ENCODE data around the gene NR1D2.

DNA sequence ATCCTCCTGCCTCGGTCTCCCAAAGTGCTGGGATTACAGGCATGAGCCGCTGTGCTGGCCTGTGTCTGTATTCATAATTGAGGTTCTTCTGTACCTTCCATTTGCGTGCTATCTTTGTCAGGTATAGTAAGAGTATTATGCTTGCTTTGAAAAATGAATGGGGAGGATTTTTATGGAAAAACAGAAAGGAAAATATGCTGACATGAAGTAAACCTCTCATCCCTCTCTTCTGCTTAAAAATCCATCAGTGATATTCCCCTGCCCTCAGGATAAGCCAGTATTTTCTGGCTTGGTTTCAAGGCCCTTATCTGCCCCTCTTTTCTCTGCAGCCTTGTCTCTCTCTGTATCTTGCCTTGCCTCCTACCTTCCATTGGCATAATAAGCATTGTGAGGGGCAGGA lies 80.7 kb downstream of the NR1D2 start:
- TF ChIP-seq POLR2A (IDR thresholded peaks at IDR 0.05) (no peak), POLR2AphosphoS5 (IDR thresholded peaks at IDR 0.05) (no peak), EP300 (IDR thresholded peaks at IDR 0.05) (no peak)
- TF ChIP-seq, protein P1, sequence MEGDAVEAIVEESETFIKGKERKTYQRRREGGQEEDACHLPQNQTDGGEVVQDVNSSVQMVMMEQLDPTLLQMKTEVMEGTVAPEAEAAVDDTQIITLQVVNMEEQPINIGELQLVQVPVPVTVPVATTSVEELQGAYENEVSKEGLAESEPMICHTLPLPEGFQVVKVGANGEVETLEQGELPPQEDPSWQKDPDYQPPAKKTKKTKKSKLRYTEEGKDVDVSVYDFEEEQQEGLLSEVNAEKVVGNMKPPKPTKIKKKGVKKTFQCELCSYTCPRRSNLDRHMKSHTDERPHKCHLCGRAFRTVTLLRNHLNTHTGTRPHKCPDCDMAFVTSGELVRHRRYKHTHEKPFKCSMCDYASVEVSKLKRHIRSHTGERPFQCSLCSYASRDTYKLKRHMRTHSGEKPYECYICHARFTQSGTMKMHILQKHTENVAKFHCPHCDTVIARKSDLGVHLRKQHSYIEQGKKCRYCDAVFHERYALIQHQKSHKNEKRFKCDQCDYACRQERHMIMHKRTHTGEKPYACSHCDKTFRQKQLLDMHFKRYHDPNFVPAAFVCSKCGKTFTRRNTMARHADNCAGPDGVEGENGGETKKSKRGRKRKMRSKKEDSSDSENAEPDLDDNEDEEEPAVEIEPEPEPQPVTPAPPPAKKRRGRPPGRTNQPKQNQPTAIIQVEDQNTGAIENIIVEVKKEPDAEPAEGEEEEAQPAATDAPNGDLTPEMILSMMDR (IDR thresholded peaks at IDR 0.05), result no peak

All from stomach (tissue), 4 donors.